A673 (cell line): ENCODE data around the gene FOXN3.

Experiments used
- EZH2 ChIP-seq: fragments of 200-600 bp; sonication (generic); IDR thresholded peaks from 2 replicates; pipeline ENCODE4 v1.6.1; 2017; ENCODE audit warnings: borderline replicate concordance, low read depth, mild to moderate bottlenecking, mixed read lengths, antibody characterized with exemption, low read length; ENCODE audit not compliant: poor library complexity, severe bottlenecking
- TF ChIP-seq, protein P1 (sequence below): fragments of 300-800, 200-600 bp; sonication (generic); conservative IDR thresholded peaks from 2 replicates; pipeline ENCODE4 v1.5.1; 2017; ENCODE audit warnings: low read depth, mild to moderate bottlenecking, antibody characterized with exemption, low read length, moderate library complexity, mixed read lengths

DNA sequence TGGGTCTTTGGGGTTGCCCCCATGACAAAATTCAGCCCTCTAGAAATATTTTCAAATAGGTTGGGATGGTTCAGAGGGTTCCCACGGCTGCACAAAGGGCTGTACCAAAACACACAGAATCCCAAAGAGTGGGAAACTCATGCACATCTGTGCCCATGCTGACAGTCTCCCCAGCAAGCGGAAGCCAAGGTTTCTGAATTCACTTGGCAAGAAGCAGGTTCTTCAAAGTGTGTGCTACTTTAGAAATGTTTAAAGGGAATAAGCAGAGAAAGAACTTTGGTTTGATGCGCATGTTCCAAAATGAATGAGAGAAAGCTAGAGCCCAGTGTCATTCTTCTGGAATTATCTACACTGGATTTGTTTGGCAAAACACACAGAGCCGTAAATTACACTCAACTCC lies 46.7 kb downstream of the FOXN3 start:
- TF ChIP-seq, protein P1, sequence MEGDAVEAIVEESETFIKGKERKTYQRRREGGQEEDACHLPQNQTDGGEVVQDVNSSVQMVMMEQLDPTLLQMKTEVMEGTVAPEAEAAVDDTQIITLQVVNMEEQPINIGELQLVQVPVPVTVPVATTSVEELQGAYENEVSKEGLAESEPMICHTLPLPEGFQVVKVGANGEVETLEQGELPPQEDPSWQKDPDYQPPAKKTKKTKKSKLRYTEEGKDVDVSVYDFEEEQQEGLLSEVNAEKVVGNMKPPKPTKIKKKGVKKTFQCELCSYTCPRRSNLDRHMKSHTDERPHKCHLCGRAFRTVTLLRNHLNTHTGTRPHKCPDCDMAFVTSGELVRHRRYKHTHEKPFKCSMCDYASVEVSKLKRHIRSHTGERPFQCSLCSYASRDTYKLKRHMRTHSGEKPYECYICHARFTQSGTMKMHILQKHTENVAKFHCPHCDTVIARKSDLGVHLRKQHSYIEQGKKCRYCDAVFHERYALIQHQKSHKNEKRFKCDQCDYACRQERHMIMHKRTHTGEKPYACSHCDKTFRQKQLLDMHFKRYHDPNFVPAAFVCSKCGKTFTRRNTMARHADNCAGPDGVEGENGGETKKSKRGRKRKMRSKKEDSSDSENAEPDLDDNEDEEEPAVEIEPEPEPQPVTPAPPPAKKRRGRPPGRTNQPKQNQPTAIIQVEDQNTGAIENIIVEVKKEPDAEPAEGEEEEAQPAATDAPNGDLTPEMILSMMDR = no peak
- no peak for TF ChIP-seq EZH2
